ENCODE results near the gene WRNIP1. TPM values are rescaled to one million over a fixed set of nuclear protein-coding genes. Genes with fewer than 3 reads are reported as not detected.

The WRNIP1 gene
- total and polyA plus RNA-seq, 11 donors = 32.1 to 64.1 (median 34.7) TPM

DNA sequence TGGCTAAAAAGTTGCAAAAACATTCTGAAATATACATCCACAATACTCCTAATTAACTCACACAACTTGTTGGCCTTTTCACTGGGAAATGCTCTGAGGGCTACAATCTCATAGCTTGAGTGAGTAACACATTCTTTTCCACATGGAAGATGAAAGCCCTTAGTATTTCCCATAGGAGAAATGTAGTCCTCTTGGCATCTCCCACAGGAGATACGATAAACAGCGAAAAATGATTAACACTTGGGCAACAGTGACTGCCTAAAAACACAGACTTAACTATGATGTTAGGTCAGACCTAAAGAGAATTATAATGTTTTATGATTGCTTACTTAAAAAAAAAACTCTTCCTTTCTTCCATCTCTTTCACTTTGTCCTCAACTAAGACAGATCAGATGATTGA lies 23.4 kb upstream of the WRNIP1 start:
- peaks cover 0 to 26% (median 0%) of the 10 kb centered on the region in 12 donors for H3K4me1 ChIP-seq
- no peaks in the 10 kb centered on the region for H3K27me3 ChIP-seq
- ATAC-seq = no peak
- no peak overlapping the region for H3K4me3 ChIP-seq
- no peaks in the 10 kb centered on the region for H3K36me3 ChIP-seq
- H3K9me3 ChIP-seq = no peaks in the 10 kb centered on the region
- intact Hi-C loops (cut with DNase I) = no loop called here
- H3K27ac ChIP-seq = peak overlapping the region in 8 of 12 donors; percentile 18 to 56 (median 46)
- no peak for TF ChIP-seq POLR2A (IDR thresholded peaks at IDR 0.05)
- TF ChIP-seq, protein P1, sequence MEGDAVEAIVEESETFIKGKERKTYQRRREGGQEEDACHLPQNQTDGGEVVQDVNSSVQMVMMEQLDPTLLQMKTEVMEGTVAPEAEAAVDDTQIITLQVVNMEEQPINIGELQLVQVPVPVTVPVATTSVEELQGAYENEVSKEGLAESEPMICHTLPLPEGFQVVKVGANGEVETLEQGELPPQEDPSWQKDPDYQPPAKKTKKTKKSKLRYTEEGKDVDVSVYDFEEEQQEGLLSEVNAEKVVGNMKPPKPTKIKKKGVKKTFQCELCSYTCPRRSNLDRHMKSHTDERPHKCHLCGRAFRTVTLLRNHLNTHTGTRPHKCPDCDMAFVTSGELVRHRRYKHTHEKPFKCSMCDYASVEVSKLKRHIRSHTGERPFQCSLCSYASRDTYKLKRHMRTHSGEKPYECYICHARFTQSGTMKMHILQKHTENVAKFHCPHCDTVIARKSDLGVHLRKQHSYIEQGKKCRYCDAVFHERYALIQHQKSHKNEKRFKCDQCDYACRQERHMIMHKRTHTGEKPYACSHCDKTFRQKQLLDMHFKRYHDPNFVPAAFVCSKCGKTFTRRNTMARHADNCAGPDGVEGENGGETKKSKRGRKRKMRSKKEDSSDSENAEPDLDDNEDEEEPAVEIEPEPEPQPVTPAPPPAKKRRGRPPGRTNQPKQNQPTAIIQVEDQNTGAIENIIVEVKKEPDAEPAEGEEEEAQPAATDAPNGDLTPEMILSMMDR (IDR thresholded peaks at IDR 0.05) = no peak
- DNase-seq = no peak
- WGBS, 4 donors = 45 to 65% (median 51%) methylated on average over 2 of the region's 2 CpGs

DNA sequence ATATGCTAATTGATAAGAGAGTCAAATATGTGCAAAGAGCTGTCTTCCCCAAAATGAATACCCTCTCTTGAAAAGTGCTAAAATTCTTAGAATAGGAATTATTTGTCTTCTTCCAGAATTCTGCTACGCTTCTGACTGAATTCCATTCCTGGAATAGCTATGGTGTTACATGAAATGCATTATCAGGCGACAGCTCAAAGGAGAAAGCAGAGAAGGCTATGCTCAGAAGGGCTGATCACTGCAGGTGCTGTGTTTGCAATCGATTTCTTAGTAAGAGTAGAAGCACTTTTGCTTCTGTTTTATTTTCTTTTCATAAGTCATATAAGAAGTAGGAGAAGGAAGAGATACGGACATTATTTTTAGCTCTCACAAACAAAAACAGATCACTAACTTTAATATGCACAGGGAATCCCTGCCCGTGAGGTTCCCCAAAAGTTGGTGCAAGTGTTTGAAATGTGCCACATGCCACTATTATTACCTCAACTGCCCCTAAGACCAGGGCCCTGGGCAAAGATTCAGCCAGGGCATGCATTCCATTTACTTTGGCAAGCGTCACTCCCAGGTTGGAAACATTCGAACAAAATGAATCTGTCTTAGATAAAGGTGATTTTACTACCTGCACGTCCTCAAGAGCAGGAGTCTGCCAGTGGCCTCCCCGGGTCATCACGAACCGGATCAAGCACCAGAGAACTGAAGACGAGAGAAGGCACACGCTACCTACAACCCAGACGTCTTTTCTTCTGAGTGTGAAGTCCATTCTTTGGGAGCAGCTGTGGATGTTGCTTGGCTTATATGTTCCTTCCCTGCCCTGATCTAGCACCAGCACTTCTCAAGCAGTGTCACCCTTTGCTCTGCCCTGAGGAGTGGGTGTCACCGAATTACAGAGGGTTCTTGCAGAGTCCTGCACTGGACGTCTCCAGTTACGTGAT lies 21.6 kb upstream of the WRNIP1 start:
- H3K9me3 ChIP-seq = no peaks in the 10 kb centered on the region
- WGBS, 4 donors = 51 to 67% (median 59%) methylated on average over 16 to 17 of the region's 17 CpGs
- ATAC-seq (peak; percentile 29 to 64 (median 58)), DNase-seq (no peak)
- intact Hi-C loops (cut with DNase I) = no loop called here
- TF ChIP-seq, protein P1 (IDR thresholded peaks at IDR 0.05) = no peak
- TF ChIP-seq POLR2A (IDR thresholded peaks at IDR 0.05) = no peak
- no peaks in the 10 kb centered on the region for H3K36me3 ChIP-seq
- H3K27me3 ChIP-seq = no peaks in the 10 kb centered on the region
- H3K4me1 ChIP-seq = peaks cover 0 to 22% (median 4%) of the 10 kb centered on the region in 12 donors
- peak overlapping the region; percentile 6 to 88 (median 76) for H3K27ac ChIP-seq
- H3K4me3 ChIP-seq = peak overlapping the region in 7 of 12 donors; percentile 7 to 38 (median 29)

DNA sequence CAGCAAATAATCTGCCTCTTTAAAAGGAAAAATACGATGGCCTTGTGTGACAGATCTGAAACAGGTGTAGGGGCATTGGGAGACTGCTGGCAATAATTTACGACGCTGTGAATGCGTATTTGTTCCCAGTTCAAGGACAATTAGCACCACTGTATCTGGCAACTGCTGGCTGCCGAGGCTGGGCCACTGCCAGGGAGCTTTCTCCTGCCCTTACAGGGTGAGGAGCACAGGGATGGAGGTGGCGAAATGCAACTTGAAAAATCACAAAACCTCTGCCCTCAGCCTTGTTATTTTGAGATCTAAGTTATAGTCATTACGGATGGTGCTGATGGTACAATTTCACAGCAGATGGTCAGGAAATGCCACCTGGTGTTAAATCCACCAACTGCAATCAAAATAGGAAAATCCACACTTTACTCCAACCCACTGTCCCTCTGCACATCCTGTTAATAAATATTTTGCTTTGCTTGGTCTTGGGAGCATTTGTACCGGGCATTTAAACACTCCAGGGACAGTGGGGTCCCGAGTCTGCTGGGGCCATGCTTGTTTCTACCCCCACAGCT lies 20.9 kb upstream of the WRNIP1 start:
- no peak for TF ChIP-seq POLR2A (IDR thresholded peaks at IDR 0.05)
- TF ChIP-seq, protein P1 (IDR thresholded peaks at IDR 0.05) = peak in 4 of 12 donors; percentile 9 to 25 (median 22)
- Histone ChIP-seq H3K4me1 (peaks cover 0 to 25% (median 7%) of the 10 kb centered on the region in 12 donors), H3K27ac (peak overlapping the region; percentile 6 to 88 (median 76)), H3K4me3 (peak overlapping the region in 7 of 12 donors; percentile 7 to 38 (median 29)), H3K9me3 (no peaks in the 10 kb centered on the region), H3K27me3 (no peaks in the 10 kb centered on the region), H3K36me3 (no peaks in the 10 kb centered on the region)
- DNase-seq = peak; percentile 41 to 83 (median 79)
- peak; percentile 84 to 90 (median 87) for ATAC-seq
- intact Hi-C loops (cut with DNase I) = no loop called here
- 40 to 65% (median 58%) methylated on average over 8 to 9 of the region's 9 CpGs for WGBS, 4 donors

DNA sequence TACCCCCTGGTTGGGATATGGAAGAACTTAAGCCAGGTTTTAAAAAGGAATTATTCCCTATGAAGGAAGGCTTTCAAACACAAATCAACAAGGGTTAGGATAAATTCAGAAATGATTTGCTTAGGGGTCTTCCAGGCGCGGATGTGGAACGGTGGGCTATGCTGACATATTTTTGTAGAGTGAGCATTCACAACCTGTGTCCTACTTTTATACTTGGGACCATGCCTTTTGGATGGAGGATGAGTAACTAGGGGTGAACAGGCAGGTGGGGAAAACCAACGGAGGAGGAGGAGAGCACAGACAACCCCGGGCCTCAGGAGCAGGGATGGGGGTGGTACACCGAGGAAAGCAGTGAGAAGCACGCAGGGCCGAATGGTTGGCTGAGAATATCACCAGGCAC lies 20.4 kb upstream of the WRNIP1 start:
- no peak overlapping the region for H3K4me3 ChIP-seq
- H3K9me3 ChIP-seq = no peaks in the 10 kb centered on the region
- WGBS, 4 donors = 84 to 94% (median 91%) methylated on average over 7 to 8 of the region's 8 CpGs
- no peaks in the 10 kb centered on the region for H3K36me3 ChIP-seq
- peak overlapping the region in 9 of 12 donors; percentile 69 to 88 (median 82) for H3K27ac ChIP-seq
- ATAC-seq = no peak
- DNase-seq = no peak
- H3K4me1 ChIP-seq = peaks cover 0 to 30% (median 9%) of the 10 kb centered on the region in 12 donors
- intact Hi-C loops (cut with DNase I) = loop anchor here in 3 of 10 donors (5.0 kb wide), 1 partner anchor 1147 kb away; no protein-coding TSS in a partner anchor
- TF ChIP-seq, protein P1 (IDR thresholded peaks at IDR 0.05) = no peak
- TF ChIP-seq POLR2A (IDR thresholded peaks at IDR 0.05) = no peak
- H3K27me3 ChIP-seq = no peaks in the 10 kb centered on the region
